H1 (cell line): ENCODE data around the gene ACOT11. TPM values are rescaled to one million over a fixed set of nuclear protein-coding genes. Genes with fewer than 3 reads are reported as not detected.

Experiments used
- SIRT6 ChIP-seq: IDR thresholded peaks from one replicate; pipeline ENCODE4 v1.7.1; 2012; ENCODE audit warnings: low read length, inconsistent platforms
- polyA plus RNA-seq, 7 experiments: library from polyadenylated mRNA; depleted of rRNA in 3 of 7; stranded (reverse) in 5 of 7; unstranded in 2 of 7; fragments of >200 nt in 5 of 7; fragments of 200-250 nt in 2 of 7; gene quantifications; 1 replicate in 5 of 7; 2 replicates in 1 of 7; 4 replicates in 1 of 7; pipeline versions ENCODE4 v1.2.1 to v1.2.3, GENCODE V29; 2011 to 2013; ENCODE audit warnings: missing spikeins in 2 of 7, mixed read lengths in 2 of 7
- total RNA-seq: library from RNA; stranded (reverse); fragmentation: NEBNext Ultra II Directional; extraction: Animal tissue kit (Norgen Biotek cat#: 25700); gene quantifications from 2 replicates; pipeline ENCODE4 v1.2.1, GENCODE V29; 2021

ACOT11 gene
- total and polyA plus RNA-seq, 2 of the 8 experiments (the other 6 are each of a cell fraction or from before 2014, with no cell fraction given) = 3.8 to 4.5 TPM

- no peak for TF ChIP-seq SIRT6
Measured at GRCh38 chr1:54510715-54511270, 37.2 kb upstream of the ACOT11 start (continued).
